GM12878 (cell line): ENCODE results near the gene RPS28. TPM values are rescaled to one million over a fixed set of nuclear protein-coding genes. Genes with fewer than 3 reads are reported as not detected.

Source experiments
- ATAC-seq: fragments of 200-7000 bp; cut with Tn5 transposase; 3 replicates; pipeline ENCODE4 v1.9.1; 2020; ENCODE audit warnings: mild to moderate bottlenecking, moderate library complexity
- BruUV-seq: library from RNA; stranded (reverse); fragments of 400-500 nt; replicated peaks from 2 replicates; lab custom pipeline; 2021; lab: Mats Ljungman, UMichigan
- CTCF ChIA-PET: fragments of 300-600 bp; sonication (Branson Sonifier 250); formaldehyde crosslinking; extraction: SDS; loops from one replicate; lab custom pipeline; 2021; ENCODE audit warnings: inconsistent platforms; lab: Yijun Ruan, JAX
- POLR2A ChIA-PET: fragments of 350-600 bp; formaldehyde crosslinking; extraction: SDS; loops from one replicate; lab custom pipeline; 2021; ENCODE audit warnings: inconsistent platforms; lab: Charles Lee
- RAD21 ChIA-PET: fragments of 300-600 bp; sonication (Branson Sonifier 250); formaldehyde crosslinking; loops from one replicate; lab custom pipeline; 2023; ENCODE audit warnings: antibody characterized with exemption; ENCODE audit not compliant: unreplicated experiment; lab: Charles Lee
- SMC1A ChIA-PET: fragments of 300-600 bp; sonication (Branson Sonifier 250); formaldehyde crosslinking; loops from one replicate; lab custom pipeline; 2023; ENCODE audit not compliant: unreplicated experiment, uncharacterized antibody; lab: Charles Lee
- DNase-seq: peaks from one replicate; pipeline ENCODE4 v3.0.0-alpha.2; 2011; ENCODE audit warnings: low read depth, low spot score
- FAIRE-seq: peaks from 3 replicates; lab custom pipeline; 2011; peaks lifted over from hg19 to GRCh38; lab: Jason Lieb, UNC
- H2AFZ ChIP-seq: 2 replicates; pipeline ENCODE4 v1.6.0; 2011; ENCODE audit warnings: low read depth, low read length, control low read depth; ENCODE audit not compliant: control insufficient read depth
- H3K27ac ChIP-seq: 2 replicates; pipeline ENCODE4 v1.5.1; 2011; ENCODE audit warnings: control low read depth; ENCODE audit not compliant: control insufficient read depth, insufficient read depth
- H3K27me3 ChIP-seq, 2 experiments: replicated peaks in 1 of 2; 2 replicates each; pipeline versions ENCODE4 v1.6.0 to v1.6.1; 2011; ENCODE audit warnings: low read length in 1 of 2; ENCODE audit not compliant: control insufficient read depth in 2 of 2, insufficient read depth in 2 of 2
- H3K36me3 ChIP-seq, 2 experiments: 2 replicates each; pipeline ENCODE4 v1.5.1; 2011; ENCODE audit warnings: low read length in 1 of 2; ENCODE audit not compliant: control insufficient read depth in 2 of 2, insufficient read depth in 2 of 2
- H3K4me1 ChIP-seq: 2 replicates; pipeline ENCODE4 v1.6.1; 2011; ENCODE audit warnings: mild to moderate bottlenecking, low read length, moderate library complexity, mixed read lengths; ENCODE audit not compliant: control insufficient read depth, insufficient read depth
- H3K4me2 ChIP-seq: 2 replicates; pipeline ENCODE4 v1.6.0; 2011; ENCODE audit warnings: control low read depth; ENCODE audit not compliant: control insufficient read depth, insufficient read depth
- H3K4me3 ChIP-seq: fragments of 200-600 bp; sonication (generic); 2 replicates; pipeline ENCODE4 v1.5.1; 2016
- H3K79me2 ChIP-seq: 2 replicates; pipeline ENCODE4 v1.6.0; 2011; ENCODE audit warnings: low read length; ENCODE audit not compliant: control insufficient read depth, insufficient read depth
- H3K9ac ChIP-seq: 2 replicates; pipeline ENCODE4 v1.8.0; 2011; ENCODE audit warnings: low read length, control low read depth, mixed read lengths; ENCODE audit not compliant: control insufficient read depth, insufficient read depth
- H3K9me3 ChIP-seq: replicated peaks from 3 replicates; pipeline ENCODE4 v1.5.1; 2011; ENCODE audit warnings: mild to moderate bottlenecking, low read length; ENCODE audit not compliant: control insufficient read depth, insufficient read depth
- H4K20me1 ChIP-seq: 2 replicates; pipeline ENCODE4 v1.6.0; 2011; ENCODE audit not compliant: control insufficient read depth, insufficient read depth
- ATF3 ChIP-seq: IDR thresholded peaks from 2 replicates; pipeline ENCODE4 v1.6.1; 2011; ENCODE audit warnings: low read depth, mild to moderate bottlenecking, low read length, moderate library complexity, borderline replicate concordance; ENCODE audit errors: extremely low read depth
- BCL11A ChIP-seq: IDR thresholded peaks from 2 replicates; pipeline ENCODE4 v1.6.1; 2011; ENCODE audit warnings: low read depth, low read length
- FOXK2 ChIP-seq: fragments of 450-650 bp; IDR thresholded peaks from 2 replicates; pipeline ENCODE4 v1.6.1; 2017; ENCODE audit warnings: mild to moderate bottlenecking, moderate library complexity
- HDGF ChIP-seq: fragments of 450-650 bp; IDR thresholded peaks from 2 replicates; pipeline ENCODE4 v1.6.1; 2016; ENCODE audit warnings: antibody characterized with exemption
- JUND ChIP-seq: IDR thresholded peaks from 2 replicates; pipeline ENCODE4 v1.6.1; 2012; ENCODE audit warnings: low read depth, mild to moderate bottlenecking, low read length, improper control_type of control experiment, moderate library complexity
- MYB ChIP-seq: fragments of 150-350 bp; IDR thresholded peaks from 2 replicates; pipeline ENCODE4 v1.6.1; 2014; ENCODE audit warnings: mild to moderate bottlenecking, low read depth, low read length, borderline replicate concordance
- PRDM15 ChIP-seq: fragments of 450-650 bp; formaldehyde crosslinking; IDR thresholded peaks from 2 replicates; pipeline ENCODE4 v1.4.0; 2020; ENCODE audit warnings: mild to moderate bottlenecking, moderate library complexity
- RBBP5 ChIP-seq: fragments of 200-600 bp; sonication (generic); conservative IDR thresholded peaks from 2 replicates; pipeline ENCODE4 v1.6.1; 2016
- SPI1 ChIP-seq: IDR thresholded peaks from 2 replicates; pipeline ENCODE4 v1.6.1; 2011; ENCODE audit warnings: low read depth, mild to moderate bottlenecking, low read length, moderate library complexity, borderline replicate concordance; ENCODE audit not compliant: insufficient read depth
- TCF7 ChIP-seq: IDR thresholded peaks from 2 replicates; pipeline ENCODE4 v1.6.1; 2014; ENCODE audit warnings: antibody characterized with exemption, borderline replicate concordance
- USF1 ChIP-seq: IDR thresholded peaks from 2 replicates; pipeline ENCODE4 v1.6.1; 2011; ENCODE audit warnings: borderline replicate concordance, low read depth, mild to moderate bottlenecking, moderate library complexity, mixed read lengths, low read length; ENCODE audit not compliant: insufficient read depth; ENCODE audit errors: extremely low read length
- WRNIP1 ChIP-seq: IDR thresholded peaks from 2 replicates; pipeline ENCODE4 v1.6.1; 2011; ENCODE audit warnings: low read depth, low read length, improper control_type of control experiment, borderline replicate concordance
- ZNF622 ChIP-seq: fragments of 450-650 bp; IDR thresholded peaks from 2 replicates; pipeline ENCODE4 v1.6.1; 2017; ENCODE audit warnings: mild to moderate bottlenecking, inconsistent platforms
- WGBS: methylation state at CpG from one replicate; pipeline ENCODE4 v1.1.6; 2016; ENCODE audit warnings: low lambda C conversion rate; ENCODE audit not compliant: insufficient replicate concordance, insufficient coverage; ENCODE audit errors: missing lambda C conversion rate; 5-methylcytosine and 5-hydroxymethylcytosine counted together
- in situ Hi-C: fragments of 300-500 bp; cut with MboI; formaldehyde crosslinking; loops from 9 replicates; pipeline ENCODE4 v1.14.3; 2018; ENCODE audit warnings: mixed read lengths
- intact Hi-C: fragments of 100-400 bp; cut with micrococcal nuclease; formaldehyde crosslinking; loops from one replicate; pipeline ENCODE4 v1.14.2; 2022; ENCODE audit not compliant: unreplicated experiment
- polyA plus RNA-seq, 11 experiments: library from polyadenylated mRNA; depleted of rRNA in 4 of 11; unstranded in 6 of 11; stranded (reverse) in 5 of 11; fragments of >200 nt; fragmentation: Nextera tagmentation in 4 of 11; fragmentation: Illumina TruSeq in 1 of 11; extraction: Ambion mirVana in 4 of 11; extraction: Trizol in 1 of 11; gene quantifications; 1 replicate in 1 of 11; 2 replicates in 10 of 11; pipeline versions ENCODE4 v1.2.1 to v1.2.3, GENCODE V29; 2011 to 2016; ENCODE audit warnings: inconsistent platforms in 2 of 11, missing spikeins in 2 of 11, low read depth in 1 of 11
- total RNA-seq, 4 experiments: library from RNA; depleted of rRNA in 3 of 4; stranded (reverse); fragments of >200 nt in 3 of 4; fragmentation: Illumina TruSeq in 1 of 4; extraction: Trizol in 1 of 4; gene quantifications; 2 replicates each; pipeline versions ENCODE4 v1.2.1 to v1.2.3, GENCODE V29; 2013 to 2021

RPS28 gene
- total and polyA plus RNA-seq, 10 of the 15 experiments (the other 5 are each of a cell fraction or from before 2014, with no cell fraction given), result 422 to 3,905 (median 1,580) TPM

- no TSS peak for BruUV-seq
- H3K4me3 ChIP-seq, result no peak overlapping the region
- SMC1A ChIA-PET, result no interaction called here
- H3K9me3 ChIP-seq, result no peaks in the 10 kb centered on the region
- no peak overlapping the region for H3K9ac ChIP-seq
- H3K4me2 ChIP-seq, result no peak overlapping the region
- DNase-seq (no peak), FAIRE-seq (no peak), ATAC-seq (no peak)
- peaks cover 1% of the 10 kb centered on the region for H3K4me1 ChIP-seq
- TF ChIP-seq HDGF, result no peak
- POLR2A ChIA-PET, result no interaction called here
- CTCF ChIA-PET, result interaction anchor here (0.7 kb wide), 1 partner anchor 9 kb away, joined by 4 read pairs; no protein-coding TSS in a partner anchor
- no peak overlapping the region for H2AFZ ChIP-seq
- H3K27me3 ChIP-seq, result no peaks in the 10 kb centered on the region
- H4K20me1 ChIP-seq, result no peaks in the 10 kb centered on the region
- peaks cover 2 to 7% of the 10 kb centered on the region in 2 experiments; a peak in 3 of 4 replicates for H3K36me3 ChIP-seq
- intact Hi-C loops, result no loop called here
- in situ Hi-C loops, result no loop called here
- H3K27ac ChIP-seq, result no peak overlapping the region
- WGBS, result 86% methylated on average over 11 of the region's 11 CpGs
- H3K79me2 ChIP-seq, result peaks cover 13% of the 10 kb centered on the region
- RAD21 ChIA-PET, result no interaction called here
Observed at GRCh38 chr19:8302357-8302691, 19.0 kb upstream of the RPS28 start.

- ChIA-PET POLR2A (no interaction called here), CTCF (interaction anchor here (0.7 kb wide), 1 partner anchor 10 kb away, joined by 4 read pairs; no protein-coding TSS in a partner anchor), SMC1A (no interaction called here), RAD21 (no interaction called here)
- peaks cover 17% of the 10 kb centered on the region for H3K79me2 ChIP-seq
- H3K27me3 ChIP-seq, result no peaks in the 10 kb centered on the region
- peaks cover 4% of the 10 kb centered on the region for H3K4me1 ChIP-seq
- no peak overlapping the region for H3K4me2 ChIP-seq
- in situ Hi-C loops, result no loop called here
- DNase-seq (no peak), FAIRE-seq (no peak)
- 85% methylated on average over 7 of the region's 7 CpGs for WGBS
- peaks cover 2 to 7% of the 10 kb centered on the region in 2 experiments; a peak in 3 of 4 replicates for H3K36me3 ChIP-seq
- intact Hi-C loops, result no loop called here
- H3K9ac ChIP-seq, result no peak overlapping the region
- no peaks in the 10 kb centered on the region for H3K9me3 ChIP-seq
- no TSS peak for BruUV-seq
- no peak overlapping the region for H3K27ac ChIP-seq
- no peak overlapping the region for H2AFZ ChIP-seq
- H3K4me3 ChIP-seq, result no peak overlapping the region
- H4K20me1 ChIP-seq, result no peaks in the 10 kb centered on the region
- no peak for TF ChIP-seq WRNIP1
- no peak for TF ChIP-seq PRDM15
- TF ChIP-seq RBBP5, result no peak
- no peak for TF ChIP-seq SPI1
- TF ChIP-seq JUND, result no peak
- TF ChIP-seq MYB, result no peak
- TF ChIP-seq ZNF622, result no peak
- no peak for TF ChIP-seq BCL11A
- no peak for TF ChIP-seq USF1
- no peak for TF ChIP-seq FOXK2
- TF ChIP-seq TCF7, result no peak
- no peak for TF ChIP-seq ATF3
- TF ChIP-seq, all 136 proteins: peak for 0
- ATAC-seq, result no peak
Observed at GRCh38 chr19:8302734-8303133, 18.6 kb upstream of the RPS28 start.
